SK-MEL-5 (cell line): ENCODE measurements around the gene SMIM3. TPM values are rescaled to one million over a fixed set of nuclear protein-coding genes. Genes with fewer than 3 reads are reported as not detected.

Experiments
- DNase-seq: peaks from one replicate; pipeline ENCODE4 v3.0.0-alpha.2; 2016; ENCODE audit warnings: low read depth, low spot score
- in situ Hi-C: cut with HindIII; loops from 2 replicates; pipeline ENCODE4 v1.10.0; 2016; ENCODE audit warnings: low sequenced_read_pairs, high pct_unique_total_duplicates, low pct_unique_long_range_greater_than_20kb
- total RNA-seq: library from RNA; depleted of rRNA; stranded (reverse); fragments of >200 nt; shearing (Covaris generic); gene quantifications from 2 replicates; pipeline ENCODE4 v1.2.3, GENCODE V29; 2014

The SMIM3 gene
- total RNA-seq, 1 experiment from 2014 or later = 9.5 TPM

GRCh38 chr5:150762211-150762610 lies 16.3 kb upstream of the SMIM3 start:
- in situ Hi-C loops = no loop called here
- no peak for DNase-seq

DNA sequence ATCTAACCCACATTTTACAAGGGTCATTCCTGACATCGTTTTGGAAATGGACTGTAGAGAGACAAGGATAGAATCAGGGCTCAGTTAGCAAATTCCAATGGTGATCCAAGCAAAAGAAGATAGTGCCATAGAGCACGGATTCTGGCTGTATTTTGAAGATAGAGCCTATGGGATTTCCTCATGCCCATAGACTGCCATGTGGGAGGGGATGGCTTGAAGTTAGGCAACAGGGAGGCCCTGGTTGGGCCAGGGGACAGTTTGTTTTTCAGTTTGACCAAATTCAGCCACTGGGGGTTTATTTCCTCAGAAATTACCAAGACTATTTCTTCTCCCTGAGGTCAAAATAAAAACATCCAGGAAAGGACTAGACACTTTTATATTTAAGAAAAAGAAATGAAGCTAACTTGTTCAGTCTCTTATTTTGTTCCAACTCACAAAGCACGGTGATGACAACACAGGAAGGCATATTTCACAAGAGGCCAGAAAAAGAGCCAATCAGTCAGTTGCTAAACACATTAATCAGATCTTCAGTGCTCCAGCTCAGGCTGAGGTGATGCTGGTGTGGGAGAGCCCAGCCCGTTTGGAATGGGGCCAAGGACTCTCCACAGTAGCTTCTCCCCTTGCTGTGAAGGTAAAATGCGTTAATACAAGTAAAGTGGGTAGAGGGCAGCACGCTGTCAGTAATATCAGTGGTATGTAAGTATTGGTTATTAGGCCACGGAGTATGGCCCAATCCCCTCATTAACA lies 15.4 kb upstream of the SMIM3 start:
- in situ Hi-C loops = no loop called here
- DNase-seq = no peak

- no peak for DNase-seq
- in situ Hi-C loops = no loop called here
Observed at GRCh38 chr5:150764530-150764929, 14.0 kb upstream of the SMIM3 start.

DNA sequence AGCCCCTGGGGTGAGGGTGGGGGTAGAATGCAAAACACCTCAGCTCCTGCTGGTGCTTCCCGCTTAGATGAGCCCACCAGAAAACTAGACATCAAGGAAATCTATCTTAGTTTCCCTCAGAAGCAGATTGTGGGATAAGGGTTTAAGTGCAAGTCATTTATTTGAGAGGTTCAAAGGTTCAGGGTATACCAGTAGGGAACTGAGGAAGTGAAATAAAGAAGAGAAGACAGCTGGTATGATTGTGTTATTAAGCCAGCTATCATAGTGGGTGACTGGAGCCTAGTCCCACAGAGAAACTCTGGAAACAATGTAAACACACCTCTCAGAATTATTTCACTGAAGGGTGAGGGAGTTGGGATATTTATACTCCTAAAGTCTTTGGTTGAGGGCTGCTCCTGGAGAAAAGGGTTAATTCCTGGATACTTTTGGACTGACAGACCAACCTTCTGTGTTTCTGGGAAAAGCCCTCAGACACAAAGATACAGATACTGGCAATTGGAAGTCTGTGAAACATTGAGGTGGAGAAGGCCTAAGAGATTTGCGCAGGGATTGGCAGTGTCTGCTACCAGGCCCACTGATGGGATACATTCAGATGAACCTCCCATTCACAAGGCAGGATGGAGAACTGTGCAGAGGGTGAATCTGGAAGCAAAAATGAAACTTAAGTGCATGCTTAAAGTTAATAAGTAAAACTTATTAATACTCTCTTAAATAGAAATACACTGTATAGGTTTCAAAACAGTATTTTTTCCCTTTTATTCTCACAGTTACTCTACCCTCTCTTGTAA lies 13.4 kb upstream of the SMIM3 start:
- in situ Hi-C loops = no loop called here
- DNase-seq = no peak

DNA sequence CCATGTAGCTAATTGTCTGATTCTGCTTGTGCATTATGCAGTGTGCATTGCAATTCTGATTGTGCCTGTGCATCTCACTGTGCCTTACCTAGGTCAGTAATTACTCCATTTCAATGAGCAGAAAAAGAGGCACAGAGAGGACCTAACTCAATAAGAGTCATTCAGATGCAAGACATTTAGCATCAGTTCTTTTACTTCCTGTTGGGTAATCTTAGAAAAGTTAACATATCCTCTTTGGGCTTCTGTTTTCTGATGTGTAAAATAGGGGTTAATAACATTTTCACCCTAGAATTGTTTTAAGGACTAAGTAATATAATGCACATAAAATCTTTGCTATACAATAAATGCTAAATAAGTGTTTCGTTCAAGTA lies 12.8 kb upstream of the SMIM3 start:
- in situ Hi-C loops = no loop called here
- no peak for DNase-seq

- in situ Hi-C loops = no loop called here
- no peak for DNase-seq
Observed at GRCh38 chr5:150766251-150766650, 12.3 kb upstream of the SMIM3 start.

DNA sequence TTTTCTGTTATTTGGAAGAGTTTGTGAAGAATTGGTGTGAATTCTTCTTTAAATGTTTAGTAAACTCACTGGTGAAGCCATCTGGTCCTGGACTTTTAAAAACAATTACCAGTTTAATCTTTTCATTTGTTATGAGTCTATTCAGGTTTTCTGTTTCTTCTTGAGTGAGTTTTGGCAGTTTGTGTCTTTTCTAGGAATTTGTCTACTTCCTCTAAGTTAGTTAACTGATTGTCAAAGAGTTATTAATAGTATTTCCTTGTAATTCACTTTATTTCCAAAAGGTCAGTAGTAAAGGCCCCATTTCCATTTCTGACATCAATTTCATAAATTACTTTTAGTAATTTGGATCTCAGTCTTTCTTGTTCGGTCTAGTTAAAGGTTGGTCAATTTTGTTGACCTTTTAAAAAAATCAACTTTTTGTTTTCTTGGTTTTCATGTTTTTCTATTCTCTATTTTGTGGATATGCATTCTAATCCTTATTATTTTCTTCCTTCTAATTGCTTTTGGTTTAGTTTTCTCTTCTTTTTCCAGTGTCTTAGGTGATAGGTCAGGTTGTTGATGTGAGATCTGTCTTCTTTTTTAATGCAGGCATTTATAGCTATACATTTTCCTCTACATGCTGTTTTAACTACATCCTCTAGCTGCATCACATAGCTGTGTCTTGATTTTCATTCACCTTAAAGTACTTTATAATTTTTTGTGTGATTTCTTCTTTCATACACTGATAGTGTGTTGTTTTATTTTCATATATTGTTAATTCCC lies 7.3 kb upstream of the SMIM3 start:
- no peak for DNase-seq
- in situ Hi-C loops = no loop called here

GRCh38 chr5:150774145-150774544 lies 4.4 kb upstream of the SMIM3 start:
- in situ Hi-C loops = no loop called here

DNA sequence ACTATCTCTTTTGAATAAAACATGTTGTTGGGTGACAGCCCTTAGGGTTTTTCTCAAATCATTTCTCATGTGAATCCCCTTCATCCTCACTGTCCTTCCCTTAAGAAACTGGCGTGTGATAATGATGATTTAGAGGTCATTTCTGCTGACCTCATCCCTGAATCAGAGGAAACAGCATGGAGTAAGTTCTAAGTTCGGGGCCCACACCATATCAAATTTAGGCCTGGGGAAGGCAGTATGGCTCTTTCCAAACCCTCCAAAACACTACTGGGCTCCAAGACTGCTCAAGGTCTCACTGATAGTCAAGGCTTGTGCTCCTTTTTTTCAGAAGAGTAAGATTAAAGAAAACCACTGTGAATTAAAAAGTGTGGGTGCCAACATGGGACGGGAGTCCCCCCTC lies 872 bp upstream of the SMIM3 start:
- no peak for DNase-seq
- in situ Hi-C loops = no loop called here

More at GRCh38 chr5:150774145-150774544, 4.4 kb upstream of the SMIM3 start:
- no peak for DNase-seq

DNA sequence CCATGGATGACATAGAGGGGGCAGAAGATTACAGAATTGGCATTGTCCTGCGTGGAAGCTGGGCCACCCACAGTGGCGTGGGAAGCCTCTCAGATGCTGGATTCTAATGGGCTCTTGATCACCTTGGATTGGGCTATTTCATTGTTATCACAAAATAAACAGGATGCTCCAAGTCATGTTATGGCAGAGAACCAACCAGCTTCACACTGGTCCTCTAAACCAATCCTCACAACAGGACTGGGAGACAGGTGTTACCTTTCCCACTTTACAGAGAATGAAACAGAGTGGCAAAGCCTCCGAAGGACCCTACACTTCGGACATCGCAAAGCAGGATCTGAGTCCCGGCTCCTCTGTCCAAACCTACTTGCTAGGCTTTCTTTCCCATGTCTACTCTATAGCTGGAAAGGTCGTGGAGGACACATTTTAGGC lies 455 bp upstream of the SMIM3 start:
- DNase-seq = no peak
- in situ Hi-C loops = no loop called here

- in situ Hi-C loops = no loop called here
- DNase-seq = no peak
Observed at GRCh38 chr5:150779397-150780186, 1.0 kb downstream of the SMIM3 start.

GRCh38 chr5:150780187-150780692 lies 1.7 kb downstream of the SMIM3 start:
- no peak for DNase-seq
- in situ Hi-C loops = no loop called here

DNA sequence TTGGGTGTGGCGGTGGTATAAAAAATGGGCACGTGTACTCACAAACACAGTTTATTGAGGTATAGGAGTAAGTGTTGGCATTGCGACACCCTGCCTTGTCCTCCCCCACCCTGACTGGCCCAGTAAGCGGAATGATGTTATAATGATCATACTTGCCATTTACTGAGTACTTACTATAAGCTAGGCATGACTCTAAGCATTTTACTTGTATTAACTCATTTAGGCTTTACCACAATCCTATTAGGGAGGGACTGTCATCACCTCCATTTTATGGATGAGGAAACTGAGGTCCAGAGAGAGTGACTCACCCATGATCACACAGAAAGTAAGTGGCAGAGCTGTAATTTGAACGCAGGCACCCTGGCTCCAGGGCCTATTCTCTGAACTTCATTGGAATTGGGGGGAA lies 2.3 kb downstream of the SMIM3 start:
- no peak for DNase-seq
- in situ Hi-C loops = no loop called here

DNA sequence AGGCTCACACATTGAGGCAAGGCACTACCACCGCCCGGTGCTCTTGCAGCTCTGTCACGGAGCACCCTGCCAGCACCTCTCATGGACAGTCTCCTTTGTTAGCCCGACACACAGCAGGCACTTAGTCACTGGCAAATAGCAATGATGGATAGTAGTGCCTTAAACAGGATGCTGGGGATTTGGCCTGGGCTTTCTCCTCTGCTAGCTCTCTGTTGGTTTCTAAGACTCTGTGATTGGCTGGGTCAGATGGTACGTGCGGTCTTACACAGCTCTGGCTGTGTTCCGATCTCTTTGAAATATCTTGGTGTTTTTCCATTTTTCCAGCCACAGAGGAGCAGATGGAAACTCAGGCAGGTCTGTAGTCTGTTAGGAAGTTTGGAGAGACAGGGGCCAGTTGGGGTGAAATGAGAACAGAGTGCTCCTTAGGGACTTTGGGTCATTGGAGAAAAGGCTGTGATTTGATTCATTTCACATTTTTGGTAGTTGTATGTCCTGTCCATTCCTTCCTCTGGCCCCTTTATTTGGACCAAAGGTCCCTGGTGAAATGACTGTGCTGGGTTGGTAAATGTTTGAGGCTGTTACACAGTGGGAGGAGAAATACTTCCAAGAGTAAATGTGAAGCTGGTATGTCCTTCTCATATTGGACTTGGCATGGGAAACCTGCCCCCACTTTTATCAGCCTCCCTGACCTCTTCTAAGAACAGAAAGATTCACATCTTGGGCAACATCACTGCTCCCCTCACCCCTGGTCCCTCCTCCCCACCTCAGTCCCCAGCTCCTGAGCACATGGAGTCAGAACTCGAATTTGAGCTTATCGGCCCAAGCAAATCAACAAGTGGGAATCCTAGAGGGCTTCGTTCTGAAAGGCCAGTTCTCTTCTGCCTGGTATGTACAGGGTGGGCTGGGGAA lies 3.4 kb downstream of the SMIM3 start:
- in situ Hi-C loops = no loop called here

DNA sequence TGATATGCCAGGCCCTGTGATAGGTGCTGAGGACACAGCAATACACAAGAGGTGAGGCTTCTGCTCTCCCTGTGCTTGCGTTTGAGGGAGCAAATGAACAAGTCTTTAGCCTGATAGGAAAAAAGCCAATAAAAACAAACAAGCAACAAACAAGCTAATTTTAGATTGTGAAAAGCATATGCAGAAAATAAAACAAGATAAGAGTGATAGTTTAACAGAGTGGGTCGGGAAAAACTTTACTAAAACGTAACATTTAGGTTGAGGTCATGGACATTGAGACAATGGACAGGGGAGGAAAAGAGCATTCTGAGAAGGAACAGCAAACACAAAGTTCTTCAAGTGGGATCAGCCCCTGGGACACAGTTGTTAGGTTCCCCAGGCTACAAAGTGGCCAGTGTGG lies 4.3 kb downstream of the SMIM3 start:
- in situ Hi-C loops = no loop called here
- DNase-seq = no peak

More for the DNA sequence above, 3.4 kb downstream of the SMIM3 start:
- no peak for DNase-seq

- in situ Hi-C loops = no loop called here
- DNase-seq = no peak
Observed at GRCh38 chr5:150783422-150783928, 4.9 kb downstream of the SMIM3 start.
